Stimulated activated memory B cell treated with anti-CD40 and anti-IgM and Interleukin-4, amounts not matched to agents 10 μg/mL and 1 μg/mL and 100 μg/mL, for 72 hours (primary cell): ENCODE measurements around the gene TIGD6.

ENCODE experiments used
- ATAC-seq: fragments of 150-1000 bp; cut with Tn5 transposase; 2 replicates; pipeline ENCODE4 v1.10.0; 2021
- H3K27ac Mint-ChIP-seq: one replicate; pipeline ENCODE4 v1.8.0; 2022; ENCODE audit warnings: mild to moderate bottlenecking, mixed read lengths
- H3K27me3 Mint-ChIP-seq: one replicate; pipeline ENCODE4 v1.8.0; 2022; ENCODE audit warnings: mixed read lengths
- H3K36me3 Mint-ChIP-seq: one replicate; pipeline ENCODE4 v1.8.0; 2022; ENCODE audit warnings: mixed read lengths
- H3K4me1 Mint-ChIP-seq: one replicate; pipeline ENCODE4 v1.8.0; 2022; ENCODE audit warnings: mixed read lengths
- H3K4me3 Mint-ChIP-seq: one replicate; pipeline ENCODE4 v1.8.0; 2022; ENCODE audit warnings: mild to moderate bottlenecking, moderate library complexity, mixed read lengths
- H3K9me3 Mint-ChIP-seq: one replicate; pipeline ENCODE4 v1.8.0; 2022; ENCODE audit warnings: mixed read lengths

Gene TIGD6

GRCh38 chr5:150000990-150001659 lies 671 bp upstream of the TIGD6 start:
- no peaks in the 10 kb centered on the region for H3K27me3 Mint-ChIP-seq
- H3K4me1 Mint-ChIP-seq: peaks cover 46% of the 10 kb centered on the region
- peak overlapping the region; percentile 87 for H3K27ac Mint-ChIP-seq
- peak; percentile 16 for ATAC-seq
- peak overlapping the region; percentile 88 for H3K4me3 Mint-ChIP-seq
- no peaks in the 10 kb centered on the region for H3K9me3 Mint-ChIP-seq
- peaks cover 28% of the 10 kb centered on the region for H3K36me3 Mint-ChIP-seq

GRCh38 chr5:149999866-150000255 lies 593 bp downstream of the TIGD6 start:
- no peaks in the 10 kb centered on the region for H3K27me3 Mint-ChIP-seq

GRCh38 chr5:149999359-149999758 lies 1.1 kb downstream of the TIGD6 start:
- H3K27me3 Mint-ChIP-seq: no peaks in the 10 kb centered on the region
- ATAC-seq: no peak
- H3K27ac Mint-ChIP-seq: peak overlapping the region; percentile 87
- H3K4me3 Mint-ChIP-seq: peak overlapping the region; percentile 88
- peaks cover 40% of the 10 kb centered on the region for H3K4me1 Mint-ChIP-seq
- no peaks in the 10 kb centered on the region for H3K9me3 Mint-ChIP-seq
- H3K36me3 Mint-ChIP-seq: peaks cover 19% of the 10 kb centered on the region

More at GRCh38 chr5:149999866-150000255, 593 bp downstream of the TIGD6 start:
- H3K4me3 Mint-ChIP-seq: peak overlapping the region; percentile 88
- no peak for ATAC-seq
- peaks cover 44% of the 10 kb centered on the region for H3K4me1 Mint-ChIP-seq
- peaks cover 24% of the 10 kb centered on the region for H3K36me3 Mint-ChIP-seq
- peak overlapping the region; percentile 87 for H3K27ac Mint-ChIP-seq
- no peaks in the 10 kb centered on the region for H3K9me3 Mint-ChIP-seq

GRCh38 chr5:149998281-149998680 lies 2.2 kb downstream of the TIGD6 start:
- peaks cover 10% of the 10 kb centered on the region for H3K36me3 Mint-ChIP-seq
- H3K27ac Mint-ChIP-seq: no peak overlapping the region
- no peaks in the 10 kb centered on the region for H3K27me3 Mint-ChIP-seq
- peaks cover 33% of the 10 kb centered on the region for H3K4me1 Mint-ChIP-seq
- H3K4me3 Mint-ChIP-seq: no peak overlapping the region
- H3K9me3 Mint-ChIP-seq: no peaks in the 10 kb centered on the region
- ATAC-seq: no peak

- no peak overlapping the region for H3K27ac Mint-ChIP-seq
- H3K4me3 Mint-ChIP-seq: no peak overlapping the region
- no peak for ATAC-seq
- no peaks in the 10 kb centered on the region for H3K27me3 Mint-ChIP-seq
- no peaks in the 10 kb centered on the region for H3K9me3 Mint-ChIP-seq
- H3K36me3 Mint-ChIP-seq: peaks cover 10% of the 10 kb centered on the region
- peaks cover 18% of the 10 kb centered on the region for H3K4me1 Mint-ChIP-seq
These were observed 4.1 kb downstream of the TIGD6 start for GRCh38 chr5:149996205-149996890.

GRCh38 chr5:149995385-149996204 lies 4.9 kb downstream of the TIGD6 start:
- Mint-ChIP-seq H3K27me3 (no peaks in the 10 kb centered on the region), H3K4me1 (peaks cover 22% of the 10 kb centered on the region), H3K4me3 (no peak overlapping the region), H3K36me3 (peaks cover 10% of the 10 kb centered on the region), H3K27ac (no peak overlapping the region), H3K9me3 (no peaks in the 10 kb centered on the region)
- no peak for ATAC-seq

- H3K4me1 Mint-ChIP-seq: peaks cover 13% of the 10 kb centered on the region
- H3K9me3 Mint-ChIP-seq: no peaks in the 10 kb centered on the region
- no peak for ATAC-seq
- H3K27ac Mint-ChIP-seq: no peak overlapping the region
- peaks cover 10% of the 10 kb centered on the region for H3K36me3 Mint-ChIP-seq
- no peak overlapping the region for H3K4me3 Mint-ChIP-seq
- H3K27me3 Mint-ChIP-seq: no peaks in the 10 kb centered on the region
These were observed 7.0 kb downstream of the TIGD6 start for GRCh38 chr5:149993471-149993870.

- H3K27me3 Mint-ChIP-seq: no peaks in the 10 kb centered on the region
- H3K4me1 Mint-ChIP-seq: peaks cover 12% of the 10 kb centered on the region
- H3K4me3 Mint-ChIP-seq: no peak overlapping the region
- no peak overlapping the region for H3K27ac Mint-ChIP-seq
- ATAC-seq: peak; percentile 68
- H3K9me3 Mint-ChIP-seq: no peaks in the 10 kb centered on the region
- peaks cover 3% of the 10 kb centered on the region for H3K36me3 Mint-ChIP-seq
These were observed 9.7 kb downstream of the TIGD6 start for GRCh38 chr5:149990518-149991376.

- Mint-ChIP-seq H3K4me3 (no peak overlapping the region), H3K27me3 (no peaks in the 10 kb centered on the region), H3K4me1 (peaks cover 12% of the 10 kb centered on the region)
These were observed 12.3 kb downstream of the TIGD6 start for GRCh38 chr5:149988126-149988525.

GRCh38 chr5:149982505-149982904 lies 17.9 kb downstream of the TIGD6 start:
- no peaks in the 10 kb centered on the region for H3K9me3 Mint-ChIP-seq
- H3K27ac Mint-ChIP-seq: no peak overlapping the region
- peaks cover 30% of the 10 kb centered on the region for H3K36me3 Mint-ChIP-seq
- no peaks in the 10 kb centered on the region for H3K27me3 Mint-ChIP-seq
- no peak for ATAC-seq
- H3K4me1 Mint-ChIP-seq: no peaks in the 10 kb centered on the region
- no peak overlapping the region for H3K4me3 Mint-ChIP-seq

More at GRCh38 chr5:149988126-149988525, 12.3 kb downstream of the TIGD6 start:
- no peak overlapping the region for H3K27ac Mint-ChIP-seq
- H3K36me3 Mint-ChIP-seq: no peaks in the 10 kb centered on the region
- H3K9me3 Mint-ChIP-seq: no peaks in the 10 kb centered on the region
- ATAC-seq: no peak

GRCh38 chr5:149981206-149981605 lies 19.2 kb downstream of the TIGD6 start:
- no peak overlapping the region for H3K4me3 Mint-ChIP-seq
- no peaks in the 10 kb centered on the region for H3K4me1 Mint-ChIP-seq
- peaks cover 43% of the 10 kb centered on the region for H3K36me3 Mint-ChIP-seq
- no peak overlapping the region for H3K27ac Mint-ChIP-seq
- H3K9me3 Mint-ChIP-seq: no peaks in the 10 kb centered on the region
- no peaks in the 10 kb centered on the region for H3K27me3 Mint-ChIP-seq
- no peak for ATAC-seq

GRCh38 chr5:149979896-149980295 lies 20.6 kb downstream of the TIGD6 start:
- no peaks in the 10 kb centered on the region for H3K4me1 Mint-ChIP-seq
- peaks cover 47% of the 10 kb centered on the region for H3K36me3 Mint-ChIP-seq
- no peak overlapping the region for H3K27ac Mint-ChIP-seq
- ATAC-seq: no peak
- no peak overlapping the region for H3K4me3 Mint-ChIP-seq
- no peaks in the 10 kb centered on the region for H3K27me3 Mint-ChIP-seq
- H3K9me3 Mint-ChIP-seq: no peaks in the 10 kb centered on the region

GRCh38 chr5:149975409-149975808 lies 25.0 kb downstream of the TIGD6 start:
- Mint-ChIP-seq H3K27me3 (no peaks in the 10 kb centered on the region), H3K4me1 (peaks cover 5% of the 10 kb centered on the region), H3K36me3 (peaks cover 50% of the 10 kb centered on the region), H3K9me3 (no peaks in the 10 kb centered on the region), H3K27ac (no peak overlapping the region), H3K4me3 (no peak overlapping the region)
- ATAC-seq: no peak

- no peak for ATAC-seq
- Mint-ChIP-seq H3K4me3 (no peak overlapping the region), H3K4me1 (peaks cover 5% of the 10 kb centered on the region), H3K36me3 (peaks cover 16% of the 10 kb centered on the region), H3K27ac (no peak overlapping the region), H3K9me3 (no peaks in the 10 kb centered on the region), H3K27me3 (no peaks in the 10 kb centered on the region)
These were observed 31.1 kb downstream of the TIGD6 start for GRCh38 chr5:149969181-149969930.
